SK-N-SH (cell line): ENCODE measurements around the gene AUTS2. TPM values are rescaled to one million over a fixed set of nuclear protein-coding genes. Genes with fewer than 3 reads are reported as not detected.

Source experiments
- CTCF ChIA-PET: fragments of 300-600, 350-600 bp; formaldehyde crosslinking; extraction: SDS; loops from one replicate; lab custom pipeline; 2021; lab: Yijun Ruan, JAX
- POLR2A ChIA-PET: fragments of 350-600 bp; sonication (Branson Sonifier 250); formaldehyde crosslinking; extraction: SDS; loops from one replicate; lab custom pipeline; 2020; ENCODE audit warnings: antibody characterized with exemption, inconsistent platforms; lab: Yijun Ruan, JAX
- DNase-seq: peaks from one replicate; pipeline ENCODE4 v3.0.0; 2012
- H2AFZ ChIP-seq: fragments of 200-600 bp; sonication (generic); 2 replicates; pipeline ENCODE4 v1.8.1; 2016; ENCODE audit warnings: antibody characterized with exemption, mild to moderate bottlenecking, low read depth
- H3F3A ChIP-seq: fragments of 200-600 bp; sonication (generic); replicated peaks from 2 replicates; pipeline ENCODE3; 2016; ENCODE audit warnings: antibody characterized with exemption, mild to moderate bottlenecking; ENCODE audit not compliant: insufficient read depth
- H3K27ac ChIP-seq, 2 experiments: fragments of 200-500 bp in 1 of 2; fragments of 200-600 bp in 1 of 2; sonication (Bioruptor generic) in 1 of 2; sonication (generic), shearing (Covaris generic) in 1 of 2; 2 replicates each; pipeline versions ENCODE4 v1.5.1 to v1.6.1; 2014 to 2016; ENCODE audit warnings: low read depth in 2 of 2, inconsistent platforms in 1 of 2, low read length in 1 of 2, mild to moderate bottlenecking in 1 of 2, mixed read lengths in 1 of 2
- H3K27me3 ChIP-seq: fragments of 200-600 bp; sonication (generic), shearing (Covaris generic); 2 replicates; pipeline ENCODE4 v1.6.1; 2016; ENCODE audit warnings: mixed run types; ENCODE audit not compliant: insufficient read depth
- H3K36me3 ChIP-seq, 2 experiments: fragments of 200-500 bp in 1 of 2; fragments of 200-600 bp in 1 of 2; sonication (Bioruptor generic) in 1 of 2; sonication (generic) in 1 of 2; replicated peaks in 1 of 2; 2 replicates each; pipeline versions ENCODE3 to v1.5.1; 2014 to 2016; ENCODE audit warnings: low read length in 1 of 2, mild to moderate bottlenecking in 1 of 2; ENCODE audit not compliant: insufficient read depth in 2 of 2, control insufficient read depth in 1 of 2
- H3K4me1 ChIP-seq, 2 experiments: fragments of 200-500 bp in 1 of 2; fragments of 200-600 bp in 1 of 2; sonication (Bioruptor generic) in 1 of 2; sonication (generic), shearing (Covaris generic) in 1 of 2; 2 replicates each; pipeline versions ENCODE4 v1.5.1 to v1.6.1; 2014 to 2016; ENCODE audit warnings: low read depth in 1 of 2, low read length in 1 of 2, mixed run types in 1 of 2; ENCODE audit not compliant: insufficient read depth in 2 of 2, control insufficient read depth in 1 of 2
- H3K4me2 ChIP-seq: fragments of 200-600 bp; sonication (generic), shearing (Covaris generic); 2 replicates; pipeline ENCODE4 v1.6.1; 2017; ENCODE audit warnings: mixed run types
- H3K4me3 ChIP-seq, 2 experiments: fragments of 200-500 bp in 1 of 2; fragments of 200-600 bp in 1 of 2; sonication (Bioruptor generic) in 1 of 2; sonication (generic), shearing (Covaris generic) in 1 of 2; 2 replicates each; pipeline versions ENCODE4 v1.5.1 to v1.8.1; 2014 to 2016; ENCODE audit warnings: low read depth in 2 of 2, inconsistent platforms in 1 of 2, low read length in 1 of 2, mild to moderate bottlenecking in 1 of 2, mixed read lengths in 1 of 2, moderate library complexity in 1 of 2
- H3K79me2 ChIP-seq: fragments of 200-600 bp; sonication (generic); 2 replicates; pipeline ENCODE4 v1.8.1; 2017; ENCODE audit warnings: mild to moderate bottlenecking; ENCODE audit not compliant: insufficient read depth
- H3K9ac ChIP-seq: fragments of 200-600 bp; sonication (generic); 2 replicates; pipeline ENCODE4 v1.6.1; 2017; ENCODE audit warnings: mixed run types
- H3K9me2 ChIP-seq: fragments of 200-600 bp; sonication (generic); 2 replicates; pipeline ENCODE4 v1.6.1; 2017; ENCODE audit warnings: mixed run types
- H3K9me3 ChIP-seq: fragments of 200-600 bp; sonication (generic); 2 replicates; pipeline ENCODE4 v1.6.1; 2017; ENCODE audit warnings: mixed run types, mild to moderate bottlenecking, moderate library complexity
- H4K20me1 ChIP-seq: fragments of 200-600 bp; sonication (generic); 2 replicates; pipeline ENCODE4 v1.6.1; 2017; ENCODE audit warnings: mild to moderate bottlenecking, mixed run types; ENCODE audit not compliant: insufficient read depth
- CTCF ChIP-seq: fragments of 200-600 bp; sonication (generic); IDR thresholded peaks from 2 replicates; pipeline ENCODE4 v1.6.1; 2017; ENCODE audit warnings: antibody characterized with exemption, mild to moderate bottlenecking, moderate library complexity
- FOXJ3 ChIP-seq: sonication (generic); formaldehyde crosslinking; IDR thresholded peaks from 2 replicates; pipeline ENCODE4 v1.5.1; 2020; ENCODE audit warnings: mild to moderate bottlenecking, missing genetic modification reagents
- GABPA ChIP-seq: IDR thresholded peaks from 2 replicates; pipeline ENCODE4 v1.4.0; 2012; ENCODE audit warnings: low read depth, mild to moderate bottlenecking
- IRF3 ChIP-seq: fragments of 150-350 bp; IDR thresholded peaks from 2 replicates; pipeline ENCODE4 v1.6.1; 2016; ENCODE audit warnings: mild to moderate bottlenecking, low read depth, low read length
- JUND ChIP-seq: IDR thresholded peaks from 2 replicates; pipeline ENCODE4 v1.4.0; 2012
- MAX ChIP-seq: IDR thresholded peaks from 2 replicates; pipeline ENCODE4 v1.4.0; 2012; ENCODE audit warnings: low read depth
- NFIC ChIP-seq: IDR thresholded peaks from 2 replicates; pipeline ENCODE4 v1.4.0; 2012; ENCODE audit warnings: borderline replicate concordance
- NRF1 ChIP-seq: IDR thresholded peaks from 2 replicates; pipeline ENCODE4 v1.6.1; 2012; ENCODE audit warnings: low read depth, mild to moderate bottlenecking, low read length
- POLR2AphosphoS5 ChIP-seq: IDR thresholded peaks from 2 replicates; pipeline ENCODE4 v1.6.1; 2012; ENCODE audit warnings: low read depth, low read length
- RAD21 ChIP-seq: IDR thresholded peaks from 2 replicates; pipeline ENCODE4 v1.6.1; 2012; ENCODE audit warnings: mild to moderate bottlenecking, low read length
- RXRA ChIP-seq: IDR thresholded peaks from 2 replicates; pipeline ENCODE4 v1.4.0; 2012; ENCODE audit warnings: low read depth, mild to moderate bottlenecking, borderline replicate concordance
- SIN3A ChIP-seq: IDR thresholded peaks from 2 replicates; pipeline ENCODE4 v1.6.1; 2012; ENCODE audit warnings: low read depth, mild to moderate bottlenecking, low read length, moderate library complexity, borderline replicate concordance
- SMC3 ChIP-seq: IDR thresholded peaks from 2 replicates; pipeline ENCODE4 v1.6.1; 2012; ENCODE audit warnings: low read depth, low read length, improper control_type of control experiment
- TAF1 ChIP-seq: IDR thresholded peaks from 2 replicates; pipeline ENCODE4 v1.6.1; 2012; ENCODE audit warnings: low read depth, mild to moderate bottlenecking, low read length, moderate library complexity, borderline replicate concordance
- USF2 ChIP-seq: fragments of 150-350 bp; IDR thresholded peaks from 2 replicates; pipeline ENCODE4 v1.6.1; 2017; ENCODE audit warnings: antibody characterized with exemption, low read length, low read depth, borderline replicate concordance
- WGBS: methylation state at CpG from one replicate; pipeline ENCODE4 v1.1.6; 2017; ENCODE audit warnings: low lambda C conversion rate; 5-methylcytosine and 5-hydroxymethylcytosine counted together
- polyA plus RNA-seq, 3 experiments: library from polyadenylated mRNA; depleted of rRNA; stranded (reverse); fragments of >200 nt; gene quantifications; 2 replicates each; pipeline ENCODE4 v1.2.3, GENCODE V29; 2012

The AUTS2 gene
- polyA plus RNA-seq, 1 of the 3 experiments (the other 2 are of a cell fraction) = 15.6 TPM

- no peak for DNase-seq
- WGBS = 73% methylated on average over 8 of the region's 8 CpGs
- POLR2A ChIA-PET = no interaction called here
Measured at GRCh38 chr7:70480927-70481569, 882.8 kb downstream of the AUTS2 start.

GRCh38 chr7:70481570-70482123 is 883.4 kb downstream of the AUTS2 start:
- no peak for TF ChIP-seq JUND
- no peak for TF ChIP-seq FOXJ3 (CRISPR knock-in tag)
- no peak for TF ChIP-seq IRF3
- H4K20me1 ChIP-seq = no peaks in the 10 kb centered on the region
- POLR2A ChIA-PET = no interaction called here
- no peaks in the 10 kb centered on the region for H3K27me3 ChIP-seq
- CTCF ChIA-PET = interaction anchor here (0.9 to 1.3 kb wide), 3 partner anchors 11 to 76 kb away, joined by 3 to 5 read pairs (median 3); no protein-coding TSS in a partner anchor
- peaks cover 6 to 13% of the 10 kb centered on the region in 2 experiments; a peak in 3 of 4 replicates for H3K4me1 ChIP-seq
- H3F3A ChIP-seq = peaks cover 9% of the 10 kb centered on the region
- H2AFZ ChIP-seq = no peak overlapping the region
- no peak overlapping the region for H3K27ac ChIP-seq
- H3K4me2 ChIP-seq = no peak overlapping the region
- DNase-seq = no peak
- peaks cover 0 to 4% of the 10 kb centered on the region in 2 experiments for H3K36me3 ChIP-seq
- H3K9me2 ChIP-seq = no peaks in the 10 kb centered on the region
- no peaks in the 10 kb centered on the region for H3K9me3 ChIP-seq
- no peaks in the 10 kb centered on the region for H3K79me2 ChIP-seq
- 73% methylated on average over 8 of the region's 8 CpGs for WGBS
- no peak overlapping the region for H3K4me3 ChIP-seq
- no peak overlapping the region for H3K9ac ChIP-seq

More at GRCh38 chr7:70480927-70481569, 882.8 kb downstream of the AUTS2 start:
- no peak overlapping the region for H3K4me2 ChIP-seq
- no peaks in the 10 kb centered on the region for H3K27me3 ChIP-seq
- H3K4me3 ChIP-seq = no peak overlapping the region
- no peaks in the 10 kb centered on the region for H3K79me2 ChIP-seq
- no peaks in the 10 kb centered on the region for H3K9me3 ChIP-seq
- no peak overlapping the region for H2AFZ ChIP-seq
- H3F3A ChIP-seq = peaks cover 9% of the 10 kb centered on the region
- H4K20me1 ChIP-seq = no peaks in the 10 kb centered on the region
- H3K36me3 ChIP-seq = peaks cover 0 to 4% of the 10 kb centered on the region in 2 experiments
- CTCF ChIA-PET = interaction anchor here (0.9 to 1.3 kb wide), 4 partner anchors 12 to 75 kb away, joined by 3 to 5 read pairs (median 3); no protein-coding TSS in a partner anchor
- H3K4me1 ChIP-seq = peaks cover 6 to 18% of the 10 kb centered on the region in 2 experiments; a peak in 3 of 4 replicates
- TF ChIP-seq NFIC = no peak
- no peak overlapping the region for H3K9ac ChIP-seq
- no peaks in the 10 kb centered on the region for H3K9me2 ChIP-seq
- no peak overlapping the region for H3K27ac ChIP-seq

- 65% methylated on average over 3 of the region's 3 CpGs for WGBS
- H3K27me3 ChIP-seq = no peaks in the 10 kb centered on the region
- peaks cover 0 to 4% of the 10 kb centered on the region in 2 experiments for H3K36me3 ChIP-seq
- H3K4me1 ChIP-seq = no peaks in the 10 kb centered on the region; a peak in 1 of 4 replicates
- no peaks in the 10 kb centered on the region for H3K9me3 ChIP-seq
- no peaks in the 10 kb centered on the region for H4K20me1 ChIP-seq
- no peak overlapping the region for H3K4me2 ChIP-seq
- no peaks in the 10 kb centered on the region for H3K79me2 ChIP-seq
- H3K27ac ChIP-seq = no peak overlapping the region
- no peaks in the 10 kb centered on the region for H3K9me2 ChIP-seq
- no peak for DNase-seq
- no peak overlapping the region for H3K9ac ChIP-seq
- H3F3A ChIP-seq = no peaks in the 10 kb centered on the region
- POLR2A ChIA-PET = no interaction called here
- H3K4me3 ChIP-seq = no peak overlapping the region
- CTCF ChIA-PET = interaction anchor here (1.0 to 1.4 kb wide), 2 partner anchors 20 to 108 kb away, joined by 3 to 5 read pairs; no protein-coding TSS in a partner anchor
- no peak overlapping the region for H2AFZ ChIP-seq
- TF ChIP-seq SMC3 (no peak), GABPA (no peak), TAF1 (no peak), IRF3 (no peak), POLR2AphosphoS5 (no peak), NRF1 (no peak), CTCF (no peak), USF2 (no peak), SIN3A (no peak), RXRA (no peak), MAX (no peak), RAD21 (no peak)
Measured at GRCh38 chr7:70484255-70484654, 886.0 kb downstream of the AUTS2 start.
